Type B pancreatic cell (in vitro differentiated cells): ENCODE data around the gene POLD2. TPM values are rescaled to one million over a fixed set of nuclear protein-coding genes. Genes with fewer than 3 reads are reported as not detected.

ENCODE experiments used
- DNase-seq: peaks from one replicate; pipeline ENCODE4 v3.0.0; 2021; ENCODE audit warnings: mixed read lengths; ENCODE audit not compliant: unreplicated experiment; ENCODE audit errors: extremely low spot score
- H3K27ac Mint-ChIP-seq: 2 replicates; pipeline ENCODE4 v1.8.0; 2021; ENCODE audit warnings: mild to moderate bottlenecking, mixed read lengths
- H3K27me3 Mint-ChIP-seq: 2 replicates; pipeline ENCODE4 v1.8.0; 2021; ENCODE audit warnings: mixed read lengths
- H3K36me3 Mint-ChIP-seq: 2 replicates; pipeline ENCODE4 v1.8.0; 2021; ENCODE audit warnings: mixed read lengths
- H3K4me1 Mint-ChIP-seq: one replicate; pipeline ENCODE4 v1.8.0; 2021; ENCODE audit warnings: mixed read lengths; ENCODE audit not compliant: unreplicated experiment
- H3K4me3 Mint-ChIP-seq: 2 replicates; pipeline ENCODE4 v1.8.0; 2021; ENCODE audit warnings: mild to moderate bottlenecking, mixed read lengths
- H3K9me3 Mint-ChIP-seq: 2 replicates; pipeline ENCODE4 v1.8.0; 2021; ENCODE audit warnings: mixed read lengths
- CTCF ChIP-seq: fragments of 200-600 bp; sonication (generic); conservative IDR thresholded peaks from 2 replicates; pipeline ENCODE4 v1.5.0; 2021; ENCODE audit warnings: antibody characterized with exemption, mild to moderate bottlenecking
- total RNA-seq: library from RNA; stranded (reverse); gene quantifications from 2 replicates; pipeline ENCODE4 v1.2.1, GENCODE V29; 2021; ENCODE audit warnings: low replicate concordance

The POLD2 gene
- total RNA-seq, 1 donor from 2014 or later = 142 TPM

- no peak for DNase-seq
- H3K27ac Mint-ChIP-seq = peak overlapping the region; percentile 46
- H3K27me3 Mint-ChIP-seq = no peaks in the 10 kb centered on the region
- no peaks in the 10 kb centered on the region for H3K9me3 Mint-ChIP-seq
- TF ChIP-seq CTCF = no peak
- H3K4me3 Mint-ChIP-seq = peak overlapping the region; percentile 12
- peaks cover 31% of the 10 kb centered on the region for H3K36me3 Mint-ChIP-seq
- peaks cover 24% of the 10 kb centered on the region for H3K4me1 Mint-ChIP-seq
These were observed 3.0 kb downstream of the POLD2 start for GRCh38 chr7:44120395-44120794.

GRCh38 chr7:44119829-44120380 lies 3.4 kb downstream of the POLD2 start:
- peaks cover 31% of the 10 kb centered on the region for H3K36me3 Mint-ChIP-seq
- no peaks in the 10 kb centered on the region for H3K9me3 Mint-ChIP-seq
- peak overlapping the region; percentile 12 for H3K4me3 Mint-ChIP-seq
- H3K27ac Mint-ChIP-seq = peak overlapping the region; percentile 21
- no peak for DNase-seq
- TF ChIP-seq CTCF = no peak
- H3K27me3 Mint-ChIP-seq = no peaks in the 10 kb centered on the region
- peaks cover 24% of the 10 kb centered on the region for H3K4me1 Mint-ChIP-seq

GRCh38 chr7:44117801-44118429 lies 5.4 kb downstream of the POLD2 start:
- H3K9me3 Mint-ChIP-seq = no peaks in the 10 kb centered on the region
- H3K36me3 Mint-ChIP-seq = peaks cover 31% of the 10 kb centered on the region
- H3K4me1 Mint-ChIP-seq = peaks cover 24% of the 10 kb centered on the region
- no peak for TF ChIP-seq CTCF
- no peak for DNase-seq
- H3K27me3 Mint-ChIP-seq = no peaks in the 10 kb centered on the region
- no peak overlapping the region for H3K4me3 Mint-ChIP-seq
- no peak overlapping the region for H3K27ac Mint-ChIP-seq

- Mint-ChIP-seq H3K4me1 (peaks cover 15% of the 10 kb centered on the region), H3K4me3 (no peak overlapping the region), H3K27me3 (no peaks in the 10 kb centered on the region), H3K27ac (no peak overlapping the region), H3K9me3 (no peaks in the 10 kb centered on the region), H3K36me3 (peaks cover 26% of the 10 kb centered on the region)
- no peak for TF ChIP-seq CTCF
- no peak for DNase-seq
These were observed 6.3 kb downstream of the POLD2 start for GRCh38 chr7:44116789-44117666.

- Mint-ChIP-seq H3K27me3 (no peaks in the 10 kb centered on the region), H3K27ac (no peak overlapping the region), H3K9me3 (no peaks in the 10 kb centered on the region), H3K4me1 (peaks cover 13% of the 10 kb centered on the region), H3K4me3 (no peak overlapping the region), H3K36me3 (peaks cover 26% of the 10 kb centered on the region)
- DNase-seq = no peak
- TF ChIP-seq CTCF = no peak
These were observed 7.1 kb downstream of the POLD2 start for GRCh38 chr7:44116087-44116788.
